ENCODE measurements around the gene VAV1.

Gene VAV1

DNA sequence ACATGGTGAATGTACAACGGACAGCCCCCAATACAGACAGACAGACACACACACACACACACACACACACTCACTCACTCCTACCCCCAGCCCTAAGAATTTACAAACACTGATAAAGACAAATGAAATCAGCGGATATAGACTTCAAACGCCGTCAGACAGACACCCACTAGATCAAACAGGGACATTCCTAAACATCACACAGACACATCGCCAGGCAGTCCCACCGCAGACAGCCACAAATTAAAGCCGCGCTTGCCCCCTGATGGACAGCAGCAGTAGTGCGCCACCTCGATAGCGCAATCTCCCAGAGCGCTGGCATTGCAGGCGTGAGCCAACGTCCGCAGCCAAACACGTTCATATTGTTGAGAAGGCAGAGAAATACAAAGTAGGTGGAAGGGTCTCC, 90.2 kb downstream of the VAV1 start:
- no peaks in the 10 kb centered on the region for H3K9me2 ChIP-seq (replicated peaks; ENCODE audit: insufficient read depth, low read length)
- no peak overlapping the region for H3K4me3 ChIP-seq (ENCODE audit: insufficient read depth, low read length, poor library complexity, severe bottlenecking)
- no peak overlapping the region for H3K9ac ChIP-seq (ENCODE audit: low read length)
- no peaks in the 10 kb centered on the region for H3K9me3 ChIP-seq (ENCODE audit: insufficient read depth, low read length)
- H3F3A ChIP-seq (ENCODE audit: insufficient read depth), result peaks cover 9% of the 10 kb centered on the region
- H3K4me2 ChIP-seq (ENCODE audit: low read depth, low read length, poor library complexity, severe bottlenecking), result peak overlapping the region; percentile 61
- H2AFZ ChIP-seq (ENCODE audit: low read depth, low read length, severe bottlenecking), result no peak overlapping the region
- no peak overlapping the region for H3K27ac ChIP-seq (ENCODE audit: low read depth, low read length)
- H3K79me2 ChIP-seq (ENCODE audit: insufficient read depth, low read length), result no peaks in the 10 kb centered on the region
- H3K27me3 ChIP-seq (ENCODE audit: low read length), result no peaks in the 10 kb centered on the region
- no peaks in the 10 kb centered on the region for H3K36me3 ChIP-seq (ENCODE audit: low read length)
- TF ChIP-seq EZH2phosphoT487 (conservative IDR thresholded peaks at IDR 0.05; ENCODE audit: low read length) (no peak), CTCF (IDR thresholded peaks at IDR 0.05; ENCODE audit: insufficient read depth, low read length, poor library complexity, severe bottlenecking) (peak; percentile 90)
- no peaks in the 10 kb centered on the region for H4K20me1 ChIP-seq (ENCODE audit: low read depth, low read length)

GRCh38 chr19:6864325-6864940, 91.9 kb downstream of the VAV1 start:
- TF ChIP-seq CTCF (IDR thresholded peaks at IDR 0.05; ENCODE audit: insufficient read depth, low read length, poor library complexity, severe bottlenecking) (no peak), EZH2phosphoT487 (conservative IDR thresholded peaks at IDR 0.05; ENCODE audit: low read length) (no peak)
- Histone ChIP-seq H3F3A (ENCODE audit: insufficient read depth) (peaks cover 9% of the 10 kb centered on the region), H3K9me2 (replicated peaks; ENCODE audit: insufficient read depth, low read length) (no peaks in the 10 kb centered on the region), H3K4me2 (ENCODE audit: low read depth, low read length, poor library complexity, severe bottlenecking) (no peak overlapping the region), H3K27ac (ENCODE audit: low read depth, low read length) (no peak overlapping the region), H3K36me3 (ENCODE audit: low read length) (no peaks in the 10 kb centered on the region), H4K20me1 (ENCODE audit: low read depth, low read length) (no peaks in the 10 kb centered on the region), H3K79me2 (ENCODE audit: insufficient read depth, low read length) (no peaks in the 10 kb centered on the region), H3K27me3 (ENCODE audit: low read length) (no peaks in the 10 kb centered on the region), H2AFZ (ENCODE audit: low read depth, low read length, severe bottlenecking) (no peak overlapping the region), H3K9me3 (ENCODE audit: insufficient read depth, low read length) (no peaks in the 10 kb centered on the region), H3K4me3 (ENCODE audit: insufficient read depth, low read length, poor library complexity, severe bottlenecking) (no peak overlapping the region), H3K9ac (ENCODE audit: low read length) (no peak overlapping the region)

DNA sequence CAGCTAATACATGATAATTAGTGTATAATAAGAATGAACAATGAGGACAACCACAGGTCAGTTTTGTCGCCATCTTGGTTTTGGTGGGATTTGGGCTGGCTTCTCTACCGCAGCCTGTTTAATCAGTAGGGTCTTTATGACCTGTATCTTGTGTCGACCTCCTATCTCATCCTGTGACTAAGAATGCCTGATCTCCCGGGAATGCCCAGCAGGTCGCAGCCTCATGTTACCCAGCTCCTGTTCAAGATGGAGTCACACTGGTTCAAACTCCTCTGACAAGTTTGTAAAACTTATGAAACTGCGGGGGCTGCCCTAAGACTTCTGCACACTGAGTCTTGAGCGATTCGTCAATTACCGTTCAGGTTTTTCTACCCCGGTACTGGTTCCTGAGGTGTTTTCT, 93.3 kb downstream of the VAV1 start:
- no peaks in the 10 kb centered on the region for H4K20me1 ChIP-seq (ENCODE audit: low read depth, low read length)
- no peak overlapping the region for H3K27ac ChIP-seq (ENCODE audit: low read depth, low read length)
- H3K79me2 ChIP-seq (ENCODE audit: insufficient read depth, low read length), result no peaks in the 10 kb centered on the region
- no peaks in the 10 kb centered on the region for H3K9me3 ChIP-seq (ENCODE audit: insufficient read depth, low read length)
- TF ChIP-seq CTCF (IDR thresholded peaks at IDR 0.05; ENCODE audit: insufficient read depth, low read length, poor library complexity, severe bottlenecking) (no peak), EZH2phosphoT487 (conservative IDR thresholded peaks at IDR 0.05; ENCODE audit: low read length) (no peak)
- H3K4me2 ChIP-seq (ENCODE audit: low read depth, low read length, poor library complexity, severe bottlenecking), result no peak overlapping the region
- H3K36me3 ChIP-seq (ENCODE audit: low read length), result no peaks in the 10 kb centered on the region
- H3F3A ChIP-seq (ENCODE audit: insufficient read depth), result peaks cover 9% of the 10 kb centered on the region; the same call in 1 of the 2 replicates
- H3K27me3 ChIP-seq (ENCODE audit: low read length), result no peaks in the 10 kb centered on the region
- H3K9me2 ChIP-seq (replicated peaks; ENCODE audit: insufficient read depth, low read length), result no peaks in the 10 kb centered on the region
- no peak overlapping the region for H3K9ac ChIP-seq (ENCODE audit: low read length)
- no peak overlapping the region for H2AFZ ChIP-seq (ENCODE audit: low read depth, low read length, severe bottlenecking)
- H3K4me3 ChIP-seq (ENCODE audit: insufficient read depth, low read length, poor library complexity, severe bottlenecking), result no peak overlapping the region

Data from SU-DHL-6 (cell line).